Keratinocyte (primary cell): ENCODE measurements around the gene ACKR4. TPM values are rescaled to one million over a fixed set of nuclear protein-coding genes. Genes with fewer than 3 reads are reported as not detected.

Experiments
- DNase-seq: peaks from one replicate; pipeline ENCODE4 v3.0.0-alpha.2; 2011; ENCODE audit warnings: low read depth, missing footprints, low spot score
- FAIRE-seq: peaks from 2 replicates; lab custom pipeline; 2011; peaks lifted over from hg19 to GRCh38; lab: Jason Lieb, UNC
- H2AFZ ChIP-seq: 2 replicates; pipeline ENCODE4 v1.6.0; 2012; ENCODE audit warnings: low read length, control low read depth, inconsistent platforms; ENCODE audit not compliant: control insufficient read depth
- H3K27ac ChIP-seq: 2 replicates; pipeline ENCODE4 v1.5.1; 2011; ENCODE audit warnings: low read length; ENCODE audit not compliant: control insufficient read depth, insufficient read depth
- H3K27me3 ChIP-seq: 3 replicates; pipeline ENCODE4 v1.6.0; 2011; ENCODE audit warnings: low read length; ENCODE audit not compliant: control insufficient read depth, insufficient read depth; ENCODE audit errors: extremely low read depth
- H3K36me3 ChIP-seq, 2 experiments: 2 replicates in 1 of 2; 3 replicates in 1 of 2; pipeline ENCODE4 v1.5.1; 2011; ENCODE audit warnings: low read length in 2 of 2, mild to moderate bottlenecking in 1 of 2; ENCODE audit not compliant: control insufficient read depth in 2 of 2, insufficient read depth in 2 of 2; ENCODE audit errors: extremely low read depth in 1 of 2
- H3K4me1 ChIP-seq: 3 replicates; pipeline ENCODE4 v1.5.1; 2011; ENCODE audit warnings: low read length; ENCODE audit not compliant: control insufficient read depth, insufficient read depth; ENCODE audit errors: extremely low read depth
- H3K4me2 ChIP-seq: 3 replicates; pipeline ENCODE4 v1.6.0; 2011; ENCODE audit warnings: low read depth, low read length; ENCODE audit not compliant: control insufficient read depth, insufficient read depth; ENCODE audit errors: extremely low read depth
- H3K4me3 ChIP-seq, 3 experiments: fragments of 200-600 bp in 1 of 3; sonication (generic) in 1 of 3; 2 replicates in 2 of 3; 3 replicates in 1 of 3; pipeline ENCODE4 v1.5.1; 2011 to 2016; ENCODE audit warnings: low read length in 3 of 3, mild to moderate bottlenecking in 3 of 3, control low read depth in 2 of 3, inconsistent platforms in 1 of 3, low read depth in 1 of 3, mixed read lengths in 1 of 3, mixed run types in 1 of 3, moderate library complexity in 1 of 3; ENCODE audit not compliant: control insufficient read depth in 2 of 3, insufficient read depth in 2 of 3; ENCODE audit errors: extremely low read depth in 1 of 3
- H3K79me2 ChIP-seq: 2 replicates; pipeline ENCODE4 v1.6.0; 2012; ENCODE audit warnings: low read length; ENCODE audit not compliant: control insufficient read depth, insufficient read depth
- H3K9ac ChIP-seq: 3 replicates; pipeline ENCODE4 v1.6.0; 2011; ENCODE audit warnings: low read length; ENCODE audit not compliant: control insufficient read depth, insufficient read depth; ENCODE audit errors: extremely low read depth
- H3K9me1 ChIP-seq: 3 replicates; pipeline ENCODE4 v1.6.0; 2011; ENCODE audit warnings: low read length; ENCODE audit not compliant: control insufficient read depth, insufficient read depth; ENCODE audit errors: extremely low read depth
- H3K9me3 ChIP-seq: 2 replicates; pipeline ENCODE4 v1.5.1; 2012; ENCODE audit warnings: low read depth, low read length; ENCODE audit not compliant: control insufficient read depth
- H4K20me1 ChIP-seq: 3 replicates; pipeline ENCODE4 v1.6.0; 2011; ENCODE audit warnings: low read length; ENCODE audit not compliant: control insufficient read depth, insufficient read depth; ENCODE audit errors: extremely low read depth
- CTCF ChIP-seq, 3 experiments: IDR thresholded peaks in 1 of 3; conservative IDR thresholded peaks in 1 of 3; optimal IDR thresholded peaks in 1 of 3; 2 replicates in 2 of 3; 3 replicates in 1 of 3; pipeline versions ENCODE3 to v1.5.1; 2011; ENCODE audit warnings: low read length in 3 of 3, mild to moderate bottlenecking in 3 of 3, moderate library complexity in 2 of 3, control low read depth in 1 of 3, inconsistent platforms in 1 of 3; ENCODE audit not compliant: insufficient read depth in 2 of 3; ENCODE audit errors: extremely low read depth in 1 of 3
- EZH2 ChIP-seq: IDR thresholded peaks from one replicate; pipeline ENCODE4 v1.6.1; 2012; ENCODE audit warnings: inconsistent platforms, mild to moderate bottlenecking, low read length, moderate library complexity
- dilution Hi-C: fragments of 300-500 bp; cut with MboI; formaldehyde crosslinking; loops from one replicate; pipeline ENCODE4 v1.7.0; 2020; ENCODE audit warnings: low sequenced_read_pairs; ENCODE audit not compliant: extremely low pct_ligation_motif_present
- polyA plus RNA-seq, 5 experiments: library from polyadenylated mRNA; depleted of rRNA in 3 of 5; stranded (reverse) in 3 of 5; stranded (forward) in 1 of 5; unstranded in 1 of 5; fragments of >200 nt; gene quantifications; 1 replicate in 1 of 5; 2 replicates in 3 of 5; 3 replicates in 1 of 5; pipeline versions ENCODE4 v1.2.1 to v1.2.3, GENCODE V29; 2011 to 2012; ENCODE audit warnings: missing spikeins in 2 of 5, low read depth in 1 of 5, low replicate concordance in 1 of 5

ACKR4 gene
- polyA plus RNA-seq, 1 donor (not counting 4 experiments of a cell fraction or from before 2014, with no cell fraction given): 0.67 TPM

GRCh38 chr3:132553826-132554225 is 43.2 kb upstream of the ACKR4 start:
- no peak overlapping the region for H3K4me3 ChIP-seq
- no peaks in the 10 kb centered on the region for H3K27me3 ChIP-seq
- no peaks in the 10 kb centered on the region for H4K20me1 ChIP-seq
- H3K27ac ChIP-seq: no peak overlapping the region
- DNase-seq (no peak), FAIRE-seq (no peak)
- H3K9ac ChIP-seq: no peak overlapping the region
- no peaks in the 10 kb centered on the region for H3K9me1 ChIP-seq
- no peaks in the 10 kb centered on the region for H3K79me2 ChIP-seq
- dilution Hi-C loops: no loop called here
- no peak overlapping the region for H3K4me2 ChIP-seq
- no peaks in the 10 kb centered on the region for H3K9me3 ChIP-seq
- no peak overlapping the region for H2AFZ ChIP-seq
- TF ChIP-seq CTCF (optimal IDR thresholded peaks at IDR 0.05 in 1 of 3, IDR thresholded peaks at IDR 0.05 in 1 of 3, conservative IDR thresholded peaks at IDR 0.05 in 1 of 3; ENCODE audit: extremely low read depth in 1 of 3, insufficient read depth in 2 of 3, low read length in 3 of 3) (no peak), EZH2 (no peak)
- H3K4me1 ChIP-seq: peaks cover 13% of the 10 kb centered on the region
- peaks cover 0 to 1% of the 10 kb centered on the region in 2 experiments for H3K36me3 ChIP-seq

- Histone ChIP-seq H3K79me2 (no peaks in the 10 kb centered on the region), H3K9me3 (no peaks in the 10 kb centered on the region), H3K4me2 (no peak overlapping the region), H3K9me1 (no peaks in the 10 kb centered on the region), H3K27me3 (no peaks in the 10 kb centered on the region), H3K36me3 (peaks cover 0 to 1% of the 10 kb centered on the region in 2 experiments), H4K20me1 (no peaks in the 10 kb centered on the region), H3K9ac (no peak overlapping the region), H3K4me1 (peaks cover 12% of the 10 kb centered on the region), H2AFZ (no peak overlapping the region), H3K27ac (no peak overlapping the region), H3K4me3 (no peak overlapping the region)
- dilution Hi-C loops: no loop called here
- TF ChIP-seq EZH2 (no peak), CTCF (optimal IDR thresholded peaks at IDR 0.05 in 1 of 3, IDR thresholded peaks at IDR 0.05 in 1 of 3, conservative IDR thresholded peaks at IDR 0.05 in 1 of 3; ENCODE audit: extremely low read depth in 1 of 3, insufficient read depth in 2 of 3, low read length in 3 of 3) (no peak)
- no peak for DNase-seq
- no peak for FAIRE-seq
Measured at GRCh38 chr3:132554437-132554836, 42.6 kb upstream of the ACKR4 start.
